OCI-LY7 (cell line): ENCODE measurements around the gene MRI1. TPM values are rescaled to one million over a fixed set of nuclear protein-coding genes. Genes with fewer than 3 reads are reported as not detected.

Experiments used
- BruUV-seq: library from RNA; stranded (reverse); fragments of 400-500 nt; replicated peaks from 2 replicates; lab custom pipeline; 2021; lab: Mats Ljungman, UMichigan
- CTCF ChIA-PET: fragments of 300-600 bp; sonication (Branson Sonifier 250); formaldehyde crosslinking; loops from one replicate; lab custom pipeline; 2022; ENCODE audit warnings: antibody characterized with exemption; ENCODE audit not compliant: unreplicated experiment; lab: Charles Lee
- POLR2A ChIA-PET: fragments of 300-600 bp; sonication (Branson Sonifier 250); formaldehyde crosslinking; loops from one replicate; lab custom pipeline; 2022; ENCODE audit warnings: antibody characterized with exemption; lab: Charles Lee
- DNase-seq: peaks from one replicate; pipeline ENCODE4 v3.0.0-alpha.2; 2015; ENCODE audit warnings: low spot score
- H2AFZ ChIP-seq: fragments of 200-600 bp; sonication (generic), shearing (Covaris generic); 2 replicates; pipeline ENCODE4 v1.6.1; 2014; ENCODE audit warnings: mild to moderate bottlenecking, antibody characterized with exemption, low read length, moderate library complexity
- H3K27ac ChIP-seq: fragments of 200-600 bp; sonication (generic); 2 replicates; pipeline ENCODE4 v1.5.1; 2014; ENCODE audit warnings: mixed run types, low read depth, mild to moderate bottlenecking, moderate library complexity, low read length, inconsistent platforms; ENCODE audit not compliant: poor library complexity, severe bottlenecking
- H3K36me3 ChIP-seq: fragments of 200-600 bp; sonication (generic); 2 replicates; pipeline ENCODE4 v1.6.1; 2014; ENCODE audit warnings: mild to moderate bottlenecking, antibody characterized with exemption, low read length, moderate library complexity, mixed read lengths; ENCODE audit not compliant: insufficient read depth
- H3K4me1 ChIP-seq: fragments of 200-600 bp; sonication (generic); 2 replicates; pipeline ENCODE4 v1.5.1; 2014; ENCODE audit warnings: mild to moderate bottlenecking, low read length; ENCODE audit not compliant: insufficient read depth, poor library complexity, severe bottlenecking
- H3K4me2 ChIP-seq: fragments of 200-600 bp; sonication (generic); 2 replicates; pipeline ENCODE4 v1.6.1; 2014; ENCODE audit warnings: mild to moderate bottlenecking, low read length
- H3K4me3 ChIP-seq: fragments of 200-600 bp; sonication (generic); 2 replicates; pipeline ENCODE4 v1.5.1; 2014; ENCODE audit warnings: mild to moderate bottlenecking, low read depth, low read length; ENCODE audit not compliant: poor library complexity, severe bottlenecking
- H3K79me2 ChIP-seq: fragments of 200-600 bp; sonication (generic); 2 replicates; pipeline ENCODE4 v1.6.1; 2016; ENCODE audit warnings: low read depth, mild to moderate bottlenecking, low read length, moderate library complexity, mixed read lengths; ENCODE audit not compliant: insufficient read depth
- H3K9me2 ChIP-seq: fragments of 200-600 bp; sonication (generic); 2 replicates; pipeline ENCODE4 v1.6.1; 2016; ENCODE audit warnings: mild to moderate bottlenecking, low read length, mixed read lengths; ENCODE audit not compliant: insufficient read depth
- H3K9me3 ChIP-seq: fragments of 200-600 bp; sonication (generic); 2 replicates; pipeline ENCODE4 v1.6.1; 2014; ENCODE audit warnings: mild to moderate bottlenecking, mixed run types, low read length, mixed read lengths
- H4K20me1 ChIP-seq: fragments of 200-600 bp; sonication (generic); 2 replicates; pipeline ENCODE4 v1.6.1; 2014; ENCODE audit warnings: mild to moderate bottlenecking, antibody characterized with exemption, low read length, moderate library complexity, mixed read lengths; ENCODE audit not compliant: insufficient read depth
- CTCF ChIP-seq: fragments of 200-600 bp; sonication (generic); conservative IDR thresholded peaks from 2 replicates; pipeline ENCODE4 v1.5.1; 2014; ENCODE audit warnings: mild to moderate bottlenecking, antibody characterized with exemption, low read length, moderate library complexity, mixed read lengths
- EZH2phosphoT487 ChIP-seq: fragments of 200-600 bp; sonication (generic); IDR thresholded peaks from 2 replicates; pipeline ENCODE4 v1.6.1; 2018; ENCODE audit warnings: low read depth, borderline replicate concordance, mild to moderate bottlenecking, mixed run types, antibody characterized with exemption, low read length, moderate library complexity, mixed read lengths
- intact Hi-C: fragments of 100-400 bp; cut with micrococcal nuclease; formaldehyde crosslinking; loops from one replicate; pipeline ENCODE4 v1.10.0; 2022; ENCODE audit not compliant: unreplicated experiment
- total RNA-seq, 2 experiments: library from RNA; depleted of rRNA in 1 of 2; stranded (reverse); fragments of >200 nt in 1 of 2; shearing (Covaris generic) in 1 of 2; gene quantifications; 2 replicates each; pipeline ENCODE4 v1.2.3, GENCODE V29; 2014 to 2022

Gene MRI1
- total RNA-seq, 2 experiments from 2014 or later: 23.4 to 27.3 TPM

- no peak for DNase-seq
- Histone ChIP-seq H3K4me1 (peaks cover 39% of the 10 kb centered on the region), H3K27ac (no peak overlapping the region), H2AFZ (peak overlapping the region; percentile 70), H3K9me3 (no peaks in the 10 kb centered on the region), H3K9me2 (no peaks in the 10 kb centered on the region), H3K36me3 (no peaks in the 10 kb centered on the region), H3K4me2 (peak overlapping the region; percentile 89), H4K20me1 (no peaks in the 10 kb centered on the region), H3K4me3 (peak overlapping the region; percentile 79), H3K79me2 (peaks cover 5% of the 10 kb centered on the region; the same call in 1 of the 2 replicates)
- no peak for TF ChIP-seq CTCF
- no peak for TF ChIP-seq EZH2phosphoT487
- ChIA-PET POLR2A (interaction anchor here (0.7 to 2.6 kb wide), 3 partner anchors 10 to 342 kb away, joined by 3 to 5 read pairs (median 3); partner anchors contain the start of gene ASF1B), CTCF (no interaction called here)
- no TSS peak for BruUV-seq
- intact Hi-C loops: no loop called here
Observed at GRCh38 chr19:13794398-13794756, 30.1 kb downstream of the MRI1 start.

- H3K9me3 ChIP-seq: no peaks in the 10 kb centered on the region
- H3K4me3 ChIP-seq: peak within 1 kb of the TSS; percentile 79
- DNase-seq: peak; percentile 99
- peaks cover 5% of the 10 kb centered on the region; the same call in 1 of the 2 replicates for H3K79me2 ChIP-seq
- CTCF ChIA-PET: interaction anchor here (0.6 kb wide), 1 partner anchor 46 kb away, joined by 6 read pairs; no protein-coding TSS in a partner anchor
- intact Hi-C loops: no loop called here
- no peaks in the 10 kb centered on the region for H4K20me1 ChIP-seq
- peak within 1 kb of the TSS; percentile 26 for H3K27ac ChIP-seq
- peak within 1 kb of the TSS; percentile 92 for H3K4me2 ChIP-seq
- peaks cover 35% of the 10 kb centered on the region for H3K4me1 ChIP-seq
- H3K36me3 ChIP-seq: no peaks in the 10 kb centered on the region
- TF ChIP-seq CTCF: no peak
- TF ChIP-seq EZH2phosphoT487: no peak
- POLR2A ChIA-PET: interaction anchor here (0.6 to 2.6 kb wide), 3 partner anchors 11 to 508 kb away, joined by 3 to 5 read pairs (median 3); no protein-coding TSS in a partner anchor
- no TSS peak for BruUV-seq
- H3K9me2 ChIP-seq: no peaks in the 10 kb centered on the region
- H2AFZ ChIP-seq: peak within 1 kb of the TSS; percentile 70
Observed at GRCh38 chr19:13794757-13795589, 30.7 kb downstream of the MRI1 start, which contains the start of gene ZSWIM4. Gene ZSWIM4 (plus strand): TSS chr19:13795443. CDS start chr19:13795649, 206 bp downstream.
